ENCODE data around the gene PITPNM3.

DNA sequence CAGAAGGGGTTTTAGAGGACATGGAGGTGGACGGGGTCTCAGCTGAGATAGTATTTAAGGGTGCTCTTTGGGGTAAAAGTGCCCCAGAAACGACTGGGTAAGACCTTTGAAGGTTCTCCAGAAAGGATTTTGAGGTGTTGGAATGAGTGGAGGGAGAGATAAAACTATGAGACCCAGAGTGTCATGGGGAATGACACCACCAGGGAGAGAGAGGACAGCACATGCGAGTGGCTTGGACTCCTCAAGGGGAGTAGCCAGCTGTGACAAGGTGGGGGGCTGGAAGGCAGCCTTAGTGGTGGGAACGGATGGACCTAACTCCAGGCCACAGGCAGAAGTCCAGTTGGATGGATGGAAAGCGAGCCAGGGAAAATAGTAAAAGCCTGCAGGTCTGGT lies 19.2 kb upstream of the PITPNM3 start:
- TF ChIP-seq, protein P1, sequence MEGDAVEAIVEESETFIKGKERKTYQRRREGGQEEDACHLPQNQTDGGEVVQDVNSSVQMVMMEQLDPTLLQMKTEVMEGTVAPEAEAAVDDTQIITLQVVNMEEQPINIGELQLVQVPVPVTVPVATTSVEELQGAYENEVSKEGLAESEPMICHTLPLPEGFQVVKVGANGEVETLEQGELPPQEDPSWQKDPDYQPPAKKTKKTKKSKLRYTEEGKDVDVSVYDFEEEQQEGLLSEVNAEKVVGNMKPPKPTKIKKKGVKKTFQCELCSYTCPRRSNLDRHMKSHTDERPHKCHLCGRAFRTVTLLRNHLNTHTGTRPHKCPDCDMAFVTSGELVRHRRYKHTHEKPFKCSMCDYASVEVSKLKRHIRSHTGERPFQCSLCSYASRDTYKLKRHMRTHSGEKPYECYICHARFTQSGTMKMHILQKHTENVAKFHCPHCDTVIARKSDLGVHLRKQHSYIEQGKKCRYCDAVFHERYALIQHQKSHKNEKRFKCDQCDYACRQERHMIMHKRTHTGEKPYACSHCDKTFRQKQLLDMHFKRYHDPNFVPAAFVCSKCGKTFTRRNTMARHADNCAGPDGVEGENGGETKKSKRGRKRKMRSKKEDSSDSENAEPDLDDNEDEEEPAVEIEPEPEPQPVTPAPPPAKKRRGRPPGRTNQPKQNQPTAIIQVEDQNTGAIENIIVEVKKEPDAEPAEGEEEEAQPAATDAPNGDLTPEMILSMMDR (IDR thresholded peaks at IDR 0.05): no peak
- TF ChIP-seq POLR2A (IDR thresholded peaks at IDR 0.05) (no peak), POLR2AphosphoS5 (IDR thresholded peaks at IDR 0.05) (no peak), EP300 (IDR thresholded peaks at IDR 0.05) (no peak)
